A673 (cell line): ENCODE measurements around the gene AUH. TPM values are rescaled to one million over a fixed set of nuclear protein-coding genes. Genes with fewer than 3 reads are reported as not detected.

ENCODE experiments used
- BruUV-seq: library from RNA; stranded (reverse); fragments of 400-500 nt; replicated peaks from 2 replicates; lab custom pipeline; 2021; lab: Mats Ljungman, UMichigan
- CTCF ChIA-PET: fragments of 300-600 bp; sonication (Branson Sonifier 250); formaldehyde crosslinking; loops from one replicate; lab custom pipeline; 2022; ENCODE audit warnings: antibody characterized with exemption; lab: Charles Lee
- POLR2A ChIA-PET: fragments of 300-600 bp; sonication (Branson Sonifier 250); formaldehyde crosslinking; loops from one replicate; lab custom pipeline; 2022; ENCODE audit warnings: antibody characterized with exemption; ENCODE audit not compliant: low non-redundant PET; lab: Charles Lee
- DNase-seq: peaks from one replicate; pipeline ENCODE4 v3.0.0-alpha.2; 2015; ENCODE audit warnings: low spot score
- H3K27ac ChIP-seq: fragments of 200-600 bp; sonication (generic); 2 replicates; pipeline ENCODE4 v1.5.1; 2016; ENCODE audit warnings: mixed run types, low read depth, mild to moderate bottlenecking, mixed read lengths, antibody characterized with exemption, low read length; ENCODE audit not compliant: poor library complexity, severe bottlenecking
- H3K27me3 ChIP-seq: fragments of 200-600 bp; sonication (generic); replicated peaks from 2 replicates; pipeline ENCODE4 v1.6.1; 2017; ENCODE audit warnings: mixed run types, low read depth, mild to moderate bottlenecking, mixed read lengths, antibody characterized with exemption, low read length; ENCODE audit not compliant: insufficient read depth, poor library complexity
- H3K36me3 ChIP-seq: fragments of 200-600 bp; sonication (generic); 2 replicates; pipeline ENCODE4 v1.6.1; 2016; ENCODE audit warnings: mixed run types, mild to moderate bottlenecking, mixed read lengths, antibody characterized with exemption, low read length; ENCODE audit not compliant: insufficient read depth, poor library complexity, severe bottlenecking
- H3K4me1 ChIP-seq: fragments of 200-600 bp; sonication (generic); 2 replicates; pipeline ENCODE4 v1.6.1; 2017; ENCODE audit warnings: mixed run types, mild to moderate bottlenecking, mixed read lengths, antibody characterized with exemption, low read length; ENCODE audit not compliant: insufficient read depth, poor library complexity, severe bottlenecking
- H3K4me3 ChIP-seq: fragments of 200-600 bp; sonication (generic); 2 replicates; pipeline ENCODE4 v1.5.1; 2016; ENCODE audit warnings: low read depth, mixed run types, mild to moderate bottlenecking, mixed read lengths, low read length; ENCODE audit not compliant: poor library complexity, severe bottlenecking
- H3K9me3 ChIP-seq: fragments of 200-600 bp; sonication (generic); 2 replicates; pipeline ENCODE4 v1.6.1; 2016; ENCODE audit warnings: mixed run types, low read depth, mild to moderate bottlenecking, mixed read lengths, antibody characterized with exemption, low read length; ENCODE audit not compliant: poor library complexity, severe bottlenecking
- CTCF ChIP-seq: fragments of 300-800, 200-600 bp; sonication (generic); conservative IDR thresholded peaks from 2 replicates; pipeline ENCODE4 v1.5.1; 2017; ENCODE audit warnings: low read depth, mild to moderate bottlenecking, antibody characterized with exemption, low read length, moderate library complexity, mixed read lengths
- EZH2 ChIP-seq: fragments of 200-600 bp; sonication (generic); IDR thresholded peaks from 2 replicates; pipeline ENCODE4 v1.6.1; 2017; ENCODE audit warnings: borderline replicate concordance, low read depth, mild to moderate bottlenecking, mixed read lengths, antibody characterized with exemption, low read length; ENCODE audit not compliant: poor library complexity, severe bottlenecking
- intact Hi-C: fragments of 100-400 bp; cut with micrococcal nuclease; formaldehyde crosslinking; loops from one replicate; pipeline ENCODE4 v1.10.0; 2022; ENCODE audit not compliant: unreplicated experiment
- total RNA-seq: library from RNA; stranded (reverse); gene quantifications from 2 replicates; pipeline ENCODE4 v1.2.3, GENCODE V29; 2021

The AUH gene
- total RNA-seq, 1 experiment from 2014 or later: 12.3 TPM

GRCh38 chr9:91408475-91408874 is 46.8 kb upstream of the AUH start:
- CTCF ChIA-PET: no interaction called here
- Histone ChIP-seq H3K4me1 (no peaks in the 10 kb centered on the region), H3K9me3 (no peaks in the 10 kb centered on the region), H3K36me3 (no peaks in the 10 kb centered on the region), H3K4me3 (no peak overlapping the region), H3K27me3 (no peaks in the 10 kb centered on the region), H3K27ac (no peak overlapping the region)
- no peak for DNase-seq
- intact Hi-C loops: no loop called here
- POLR2A ChIA-PET: no interaction called here
- no TSS peak for BruUV-seq
- TF ChIP-seq CTCF (no peak), EZH2 (no peak)

- intact Hi-C loops: no loop called here
- POLR2A ChIA-PET: no interaction called here
- Histone ChIP-seq H3K9me3 (no peaks in the 10 kb centered on the region), H3K27ac (no peak overlapping the region), H3K4me1 (no peaks in the 10 kb centered on the region), H3K36me3 (no peaks in the 10 kb centered on the region), H3K4me3 (no peak overlapping the region), H3K27me3 (no peaks in the 10 kb centered on the region)
- BruUV-seq: no TSS peak
- CTCF ChIA-PET: no interaction called here
- no peak for DNase-seq
- TF ChIP-seq EZH2 (no peak), CTCF (no peak)
Observed at GRCh38 chr9:91407580-91408318, 46.0 kb upstream of the AUH start.

DNA sequence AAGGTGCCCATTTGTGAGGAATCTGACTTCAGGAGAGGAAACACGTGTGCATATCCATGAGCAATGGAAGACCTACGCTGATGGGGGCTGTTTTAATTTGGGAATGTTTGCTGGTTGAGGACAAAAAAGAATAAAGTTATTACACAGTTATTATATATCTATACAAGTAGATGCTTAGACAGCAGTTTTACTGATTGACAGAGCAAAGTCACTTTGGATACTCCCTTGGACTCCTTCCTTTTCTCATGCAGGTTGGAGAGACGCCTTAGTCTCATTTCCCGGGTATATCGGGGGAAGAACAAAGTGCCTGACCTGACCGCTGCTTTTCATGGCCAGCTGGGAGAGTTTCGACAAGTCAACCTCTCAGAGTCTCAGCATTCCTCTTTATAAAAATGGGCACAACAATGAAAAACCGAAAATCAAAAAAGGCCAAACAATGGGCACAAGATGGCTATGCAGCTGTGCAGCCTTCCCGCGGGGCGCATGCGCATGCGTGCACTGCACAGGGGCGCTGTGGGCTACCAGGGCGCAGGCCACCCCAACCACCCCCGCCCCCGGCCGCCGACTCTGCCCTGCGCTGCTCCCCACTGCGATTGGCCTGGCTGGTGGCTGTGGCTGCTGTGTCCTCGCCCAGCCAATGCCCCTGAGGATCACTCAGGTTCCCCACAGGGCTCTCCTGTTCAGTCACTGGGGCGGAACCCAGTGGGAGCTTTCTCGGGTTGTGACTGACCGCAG is 43.8 kb upstream of the AUH start:
- no TSS peak for BruUV-seq
- CTCF ChIA-PET: no interaction called here

More for the DNA sequence above, 43.8 kb upstream of the AUH start:
- Histone ChIP-seq H3K4me3 (no peak overlapping the region), H3K36me3 (no peaks in the 10 kb centered on the region), H3K27me3 (no peaks in the 10 kb centered on the region), H3K27ac (no peak overlapping the region), H3K4me1 (no peaks in the 10 kb centered on the region), H3K9me3 (no peaks in the 10 kb centered on the region)
- intact Hi-C loops: no loop called here
- POLR2A ChIA-PET: no interaction called here
- no peak for DNase-seq
- TF ChIP-seq EZH2: no peak
- TF ChIP-seq CTCF: no peak
